HuH-7.5 (cell line): ENCODE measurements around the gene YAP1.

Experiments used
- DNase-seq: peaks from one replicate; pipeline ENCODE4 v3.0.0; 2011; ENCODE audit warnings: low spot score

Gene YAP1

GRCh38 chr11:102117472-102118113 lies 7.3 kb downstream of the YAP1 start:
- DNase-seq, result no peak

- no peak for DNase-seq
Observed at GRCh38 chr11:102118937-102119336, 8.7 kb downstream of the YAP1 start.

- no peak for DNase-seq
Observed at GRCh38 chr11:102119997-102120396, 9.8 kb downstream of the YAP1 start.

GRCh38 chr11:102120437-102120973 lies 10.3 kb downstream of the YAP1 start:
- no peak for DNase-seq

- DNase-seq, result no peak
Observed at GRCh38 chr11:102121329-102121728, 11.1 kb downstream of the YAP1 start.

- no peak for DNase-seq
Observed at GRCh38 chr11:102134597-102134996, 24.4 kb downstream of the YAP1 start.

- no peak for DNase-seq
Observed at GRCh38 chr11:102135256-102135655, 25.0 kb downstream of the YAP1 start.

- DNase-seq, result no peak
Observed at GRCh38 chr11:102138223-102138622, 28.0 kb downstream of the YAP1 start.

- DNase-seq, result no peak
Observed at GRCh38 chr11:102138670-102139069, 28.4 kb downstream of the YAP1 start.

GRCh38 chr11:102139081-102139498 lies 28.8 kb downstream of the YAP1 start:
- DNase-seq, result no peak

- no peak for DNase-seq
Observed at GRCh38 chr11:102142333-102142732, 32.1 kb downstream of the YAP1 start.

- DNase-seq, result no peak
Observed at GRCh38 chr11:102143867-102144266, 33.6 kb downstream of the YAP1 start.

GRCh38 chr11:102144357-102145355 lies 34.4 kb downstream of the YAP1 start:
- DNase-seq, result no peak

- DNase-seq, result no peak
Observed at GRCh38 chr11:102147015-102147414, 36.8 kb downstream of the YAP1 start.

- no peak for DNase-seq
Observed at GRCh38 chr11:102147632-102148031, 37.4 kb downstream of the YAP1 start.

GRCh38 chr11:102148059-102148458 lies 37.8 kb downstream of the YAP1 start:
- DNase-seq, result no peak

GRCh38 chr11:102151784-102152525 lies 41.7 kb downstream of the YAP1 start:
- no peak for DNase-seq

- DNase-seq, result no peak
Observed at GRCh38 chr11:102153082-102153481, 42.8 kb downstream of the YAP1 start.

- no peak for DNase-seq
Observed at GRCh38 chr11:102154806-102155205, 44.6 kb downstream of the YAP1 start.

- no peak for DNase-seq
Observed at GRCh38 chr11:102155676-102156075, 45.4 kb downstream of the YAP1 start.

GRCh38 chr11:102157219-102157618 lies 47.0 kb downstream of the YAP1 start:
- DNase-seq, result no peak

GRCh38 chr11:102158164-102158735 lies 48.0 kb downstream of the YAP1 start:
- no peak for DNase-seq
